ENCODE results near the gene SGCA. TPM values are rescaled to one million over a fixed set of nuclear protein-coding genes. Genes with fewer than 3 reads are reported as not detected.

Gene SGCA
- total RNA-seq, 4 donors from 2014 or later: 1.1 to 4.9 (median 2.6) TPM; not detected in 1

DNA sequence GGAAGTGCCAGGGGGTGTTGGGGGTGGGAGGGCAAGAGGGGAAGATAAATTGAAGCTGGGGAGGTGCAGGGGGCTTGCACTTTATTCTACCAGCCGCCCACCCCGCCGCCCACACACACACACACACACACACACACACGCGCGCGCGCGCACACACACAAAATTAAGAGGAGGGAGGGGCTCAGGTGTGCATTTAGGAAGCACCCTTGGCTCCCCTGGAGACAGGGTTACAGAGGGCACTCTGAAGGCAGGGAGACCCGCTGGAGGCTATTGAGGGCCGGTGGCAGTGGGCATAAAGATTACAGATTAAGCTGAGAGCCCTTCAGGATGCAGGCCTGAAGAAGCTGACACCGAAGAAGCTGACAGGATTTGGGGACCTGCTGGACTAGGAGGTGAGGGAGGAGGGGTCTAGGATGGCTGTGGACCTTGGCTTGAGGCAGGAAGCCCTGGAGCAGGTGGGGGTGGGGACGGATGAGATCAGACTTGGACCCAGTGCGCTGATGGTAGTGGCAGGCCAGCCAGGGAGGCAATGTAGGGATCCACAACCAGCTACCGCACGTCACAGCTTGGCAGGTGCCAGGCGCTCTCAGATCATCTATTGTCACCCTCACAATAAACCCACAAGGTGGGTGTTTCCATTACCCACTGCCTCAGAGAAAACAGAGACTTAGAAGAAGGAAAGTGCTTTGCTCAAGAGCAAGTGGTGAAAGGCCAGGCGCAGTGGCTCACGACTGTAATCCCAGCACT is 35.1 kb upstream of the SGCA start:
- ATAC-seq (ENCODE audit: low FRiP score) (no peak), DNase-seq (ENCODE audit: low spot score) (no peak)
- TF ChIP-seq, protein P1, sequence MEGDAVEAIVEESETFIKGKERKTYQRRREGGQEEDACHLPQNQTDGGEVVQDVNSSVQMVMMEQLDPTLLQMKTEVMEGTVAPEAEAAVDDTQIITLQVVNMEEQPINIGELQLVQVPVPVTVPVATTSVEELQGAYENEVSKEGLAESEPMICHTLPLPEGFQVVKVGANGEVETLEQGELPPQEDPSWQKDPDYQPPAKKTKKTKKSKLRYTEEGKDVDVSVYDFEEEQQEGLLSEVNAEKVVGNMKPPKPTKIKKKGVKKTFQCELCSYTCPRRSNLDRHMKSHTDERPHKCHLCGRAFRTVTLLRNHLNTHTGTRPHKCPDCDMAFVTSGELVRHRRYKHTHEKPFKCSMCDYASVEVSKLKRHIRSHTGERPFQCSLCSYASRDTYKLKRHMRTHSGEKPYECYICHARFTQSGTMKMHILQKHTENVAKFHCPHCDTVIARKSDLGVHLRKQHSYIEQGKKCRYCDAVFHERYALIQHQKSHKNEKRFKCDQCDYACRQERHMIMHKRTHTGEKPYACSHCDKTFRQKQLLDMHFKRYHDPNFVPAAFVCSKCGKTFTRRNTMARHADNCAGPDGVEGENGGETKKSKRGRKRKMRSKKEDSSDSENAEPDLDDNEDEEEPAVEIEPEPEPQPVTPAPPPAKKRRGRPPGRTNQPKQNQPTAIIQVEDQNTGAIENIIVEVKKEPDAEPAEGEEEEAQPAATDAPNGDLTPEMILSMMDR (IDR thresholded peaks at IDR 0.05): no peak

DNA sequence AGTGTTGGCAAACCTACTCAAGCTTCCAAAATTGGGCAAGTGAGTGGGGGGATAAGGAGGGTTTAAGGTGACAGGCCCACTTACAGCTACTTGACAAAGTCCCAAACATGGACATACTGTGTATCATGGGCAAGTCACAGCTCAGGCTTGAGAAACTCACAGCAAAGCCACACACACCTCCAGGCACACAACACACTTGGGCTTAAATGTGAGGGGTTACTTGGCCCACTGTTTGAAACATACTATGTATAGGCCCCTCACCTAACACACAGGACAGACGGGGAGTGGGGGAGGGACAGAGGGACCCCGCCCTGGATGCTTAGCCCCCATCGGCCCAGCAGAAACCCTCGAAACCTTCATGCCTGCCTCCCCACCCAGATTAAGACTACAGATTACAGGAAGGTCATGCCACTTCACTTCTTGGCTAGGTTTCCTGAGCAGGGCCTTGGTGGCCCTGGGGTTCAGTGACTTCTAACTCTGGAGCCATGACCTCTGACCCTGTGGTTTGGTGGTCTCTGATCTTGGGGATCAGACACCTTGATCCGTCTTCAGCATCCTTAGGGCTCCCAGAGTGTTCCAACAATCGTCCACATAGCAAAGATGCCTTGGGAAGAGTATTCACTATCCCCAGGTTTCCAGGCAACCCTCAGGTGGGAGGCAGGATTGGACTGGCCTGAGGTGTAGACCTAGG is 33.6 kb upstream of the SGCA start:
- TF ChIP-seq, protein P1 (IDR thresholded peaks at IDR 0.05): no peak
- DNase-seq (ENCODE audit: low spot score): no peak
- no peak for ATAC-seq (ENCODE audit: low FRiP score)

DNA sequence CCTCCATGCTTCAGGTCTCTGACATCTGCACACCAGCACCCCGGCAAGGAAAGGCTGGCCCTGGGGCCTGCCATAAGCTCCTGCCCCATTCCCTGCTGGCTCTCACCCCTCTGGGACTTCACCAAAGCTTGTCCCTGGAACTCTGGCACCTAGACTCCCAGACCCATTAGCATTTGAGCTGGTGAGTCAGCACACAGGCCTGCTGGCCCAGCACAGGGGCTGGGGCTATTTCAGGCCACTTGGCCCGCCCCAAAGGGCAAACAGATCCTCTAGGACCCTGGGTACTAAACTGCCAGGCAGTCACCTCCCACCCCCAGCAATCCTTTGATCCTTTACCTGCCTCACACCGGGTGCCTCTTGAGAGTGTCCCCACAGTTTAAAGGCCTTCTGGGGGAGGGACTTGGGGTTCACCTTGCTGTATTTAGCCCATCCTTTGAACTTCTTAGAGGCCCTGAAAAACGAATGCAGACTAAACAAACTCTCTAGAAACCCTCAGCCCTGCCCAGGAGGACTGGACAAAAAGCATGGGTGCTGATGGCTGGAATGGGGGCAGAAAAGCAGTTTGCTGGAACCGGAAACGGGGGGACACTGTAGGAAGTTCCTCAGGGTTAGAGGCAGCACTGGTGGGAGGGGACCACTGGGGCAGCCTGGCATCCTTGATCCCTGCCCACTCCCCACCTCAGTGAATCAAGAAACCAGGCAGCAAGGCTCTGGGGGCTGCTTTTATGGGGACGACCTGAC is 32.6 kb upstream of the SGCA start:
- TF ChIP-seq, protein P1 (IDR thresholded peaks at IDR 0.05): no peak
- ATAC-seq (ENCODE audit: low FRiP score) (no peak), DNase-seq (ENCODE audit: low spot score) (no peak)

DNA sequence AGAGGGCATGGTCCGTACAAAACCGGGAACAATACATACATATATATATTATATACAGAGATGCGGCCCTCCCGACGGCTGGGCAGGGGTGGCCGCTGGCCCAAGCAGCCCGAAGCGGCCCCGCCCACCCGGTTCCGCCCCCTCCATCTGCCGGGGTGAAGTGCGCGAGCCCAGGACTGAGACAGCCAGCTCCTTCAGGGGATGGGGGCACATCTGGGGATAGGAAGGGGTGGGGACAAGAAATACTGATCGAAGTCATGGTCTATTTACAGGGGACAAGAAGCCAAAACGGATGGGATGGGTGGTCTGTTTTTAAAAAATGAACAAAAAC is 32.1 kb upstream of the SGCA start:
- no peak for ATAC-seq (ENCODE audit: low FRiP score)
- TF ChIP-seq, protein P1 (IDR thresholded peaks at IDR 0.05): no peak
- no peak for DNase-seq (ENCODE audit: low spot score)

DNA sequence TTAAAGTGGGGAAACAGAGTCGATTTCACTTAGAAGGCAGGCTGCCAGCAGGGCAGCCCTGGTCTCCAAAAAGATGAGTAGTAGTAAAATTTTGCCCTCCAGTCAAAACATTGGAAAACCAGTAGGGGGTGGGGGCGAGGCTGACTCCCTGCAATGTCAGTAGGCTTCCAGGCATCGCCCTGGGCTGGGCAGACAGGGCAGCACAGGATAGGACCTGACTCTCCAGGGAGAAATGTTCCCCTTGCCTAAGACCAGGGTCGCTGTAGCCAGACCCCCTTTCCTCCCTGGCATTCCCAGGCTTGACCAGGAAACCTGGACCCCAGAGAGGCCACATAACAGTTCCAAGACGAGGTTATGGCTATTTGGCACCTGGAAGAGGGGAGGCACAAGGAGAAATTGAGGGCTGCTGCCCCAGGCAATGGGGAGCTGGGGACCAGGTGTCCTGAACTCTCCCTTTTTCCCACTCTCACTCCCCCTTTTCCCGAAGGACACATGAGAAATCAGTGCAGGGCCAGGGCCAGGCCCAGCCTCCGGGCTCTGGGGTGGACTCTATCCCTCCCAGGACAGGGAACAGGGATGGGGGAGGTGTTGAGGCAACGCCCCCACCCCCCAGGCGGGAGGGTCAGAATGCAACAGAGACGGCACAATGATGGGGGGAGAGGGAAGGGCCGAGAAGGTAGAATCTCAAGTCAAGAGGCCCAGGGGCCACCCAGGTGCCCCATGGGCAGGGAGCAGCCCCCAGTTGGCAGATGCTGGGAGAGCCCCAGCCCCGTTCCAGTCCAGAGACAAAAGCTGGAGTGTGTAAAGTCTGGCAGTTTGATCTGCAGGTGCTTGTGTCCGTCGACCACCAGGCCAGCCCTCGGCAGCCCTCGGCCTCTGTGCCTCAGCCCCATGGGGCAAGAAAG is 31.3 kb upstream of the SGCA start:
- no peak for ATAC-seq (ENCODE audit: low FRiP score)
- TF ChIP-seq, protein P1 (IDR thresholded peaks at IDR 0.05): no peak
- DNase-seq (ENCODE audit: low spot score): no peak

DNA sequence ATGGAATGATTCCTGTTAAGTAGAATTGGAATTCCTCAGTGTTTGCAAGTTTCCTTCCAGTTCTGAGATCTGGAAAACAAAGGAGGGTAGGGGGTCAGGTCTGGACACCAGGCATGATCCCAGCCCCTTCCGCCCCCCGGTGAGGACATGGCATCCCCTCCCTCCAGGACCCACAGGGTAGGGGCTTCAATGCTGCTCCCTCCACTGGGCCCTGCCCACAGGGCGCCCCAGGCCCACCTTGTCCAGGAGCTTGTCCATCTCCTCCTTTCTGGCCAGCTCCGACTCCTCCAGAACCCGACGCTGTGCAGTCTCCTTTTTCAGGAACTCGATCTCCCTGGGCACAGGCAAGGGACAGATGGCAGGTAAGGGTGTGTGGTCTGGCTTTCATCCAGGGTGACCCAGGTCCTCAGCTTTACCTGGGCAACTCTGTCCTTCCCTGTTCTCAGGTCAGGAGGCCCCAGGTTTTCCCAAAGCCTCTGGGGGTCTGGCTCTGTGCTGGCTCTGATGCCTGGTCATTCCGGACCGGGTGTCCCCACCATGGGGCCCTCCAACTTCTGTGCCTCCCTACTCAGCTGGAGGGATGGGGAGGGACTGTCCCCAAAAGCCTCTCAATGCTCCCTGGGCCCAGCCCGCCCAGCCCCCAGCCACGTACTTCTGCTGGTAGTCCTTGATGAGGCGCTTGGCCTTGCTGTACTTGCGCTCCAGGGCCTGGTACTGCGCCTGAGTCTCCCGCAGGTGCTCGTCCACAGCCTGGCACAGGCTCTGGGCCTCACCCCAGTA is 30.3 kb upstream of the SGCA start:
- TF ChIP-seq, protein P1 (IDR thresholded peaks at IDR 0.05): no peak
- ATAC-seq (ENCODE audit: low FRiP score) (no peak), DNase-seq (ENCODE audit: low spot score) (no peak)
